Activated T-helper 17 cell treated with anti-CD3 and anti-CD28 coated beads, Interleukin-2, amount 50 U/mL, for 72 hours (primary cell): ENCODE measurements around the gene CEMIP2. TPM values are rescaled to one million over a fixed set of nuclear protein-coding genes. Genes with fewer than 3 reads are reported as not detected.
"Not testable (repeated sequence)": the region's sequence is repeated elsewhere in the genome, so short reads cannot be mapped to it uniquely, and the experiment has no call there.

ENCODE experiments used
- ATAC-seq: fragments of 150-1000 bp; cut with Tn5 transposase; replicated peaks from 2 replicates; pipeline ENCODE4 v1.10.0; 2021; ENCODE audit warnings: mild to moderate bottlenecking, moderate library complexity
- H3K27ac Mint-ChIP-seq: one replicate; pipeline ENCODE4 v1.8.0; 2022; ENCODE audit warnings: mixed read lengths
- H3K27me3 Mint-ChIP-seq: one replicate; pipeline ENCODE4 v1.8.0; 2022; ENCODE audit warnings: mixed read lengths
- H3K36me3 Mint-ChIP-seq: one replicate; pipeline ENCODE4 v1.8.0; 2022; ENCODE audit warnings: low read depth, mild to moderate bottlenecking, mixed read lengths
- H3K4me1 Mint-ChIP-seq: one replicate; pipeline ENCODE4 v1.8.0; 2022; ENCODE audit warnings: mixed read lengths
- H3K4me3 Mint-ChIP-seq: one replicate; pipeline ENCODE4 v1.8.0; 2022; ENCODE audit warnings: mild to moderate bottlenecking, mixed read lengths
- H3K9me3 Mint-ChIP-seq: one replicate; pipeline ENCODE4 v1.8.0; 2022; ENCODE audit warnings: mixed read lengths
- total RNA-seq, 2 donors: library from RNA; stranded (reverse); gene quantifications; one replicate each; pipeline ENCODE4 v1.2.3, GENCODE V29; 2022

The CEMIP2 gene
- total RNA-seq, 2 donors from 2014 or later, result 75.3 to 89.1 TPM

DNA sequence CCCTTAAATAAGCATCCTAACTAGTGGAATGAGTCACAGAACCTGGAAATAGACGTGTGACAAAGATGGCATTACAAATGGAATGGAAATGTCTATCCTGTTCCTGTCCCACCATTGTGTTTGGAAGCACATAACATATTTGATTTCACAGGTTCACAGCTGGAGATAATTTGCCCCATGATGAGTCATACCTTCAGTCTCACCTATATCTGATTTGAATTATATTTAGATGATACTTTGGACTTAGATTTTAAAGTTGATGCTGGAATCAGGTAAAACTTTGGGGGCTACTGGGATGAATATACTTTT, 92.5 kb downstream of the CEMIP2 start:
- Mint-ChIP-seq H3K4me3 (no peak overlapping the region), H3K4me1 (peaks cover 10% of the 10 kb centered on the region), H3K9me3 (no peaks in the 10 kb centered on the region), H3K27ac (no peak overlapping the region), H3K27me3 (no peaks in the 10 kb centered on the region), H3K36me3 (no peaks in the 10 kb centered on the region)
- no peak for ATAC-seq

DNA sequence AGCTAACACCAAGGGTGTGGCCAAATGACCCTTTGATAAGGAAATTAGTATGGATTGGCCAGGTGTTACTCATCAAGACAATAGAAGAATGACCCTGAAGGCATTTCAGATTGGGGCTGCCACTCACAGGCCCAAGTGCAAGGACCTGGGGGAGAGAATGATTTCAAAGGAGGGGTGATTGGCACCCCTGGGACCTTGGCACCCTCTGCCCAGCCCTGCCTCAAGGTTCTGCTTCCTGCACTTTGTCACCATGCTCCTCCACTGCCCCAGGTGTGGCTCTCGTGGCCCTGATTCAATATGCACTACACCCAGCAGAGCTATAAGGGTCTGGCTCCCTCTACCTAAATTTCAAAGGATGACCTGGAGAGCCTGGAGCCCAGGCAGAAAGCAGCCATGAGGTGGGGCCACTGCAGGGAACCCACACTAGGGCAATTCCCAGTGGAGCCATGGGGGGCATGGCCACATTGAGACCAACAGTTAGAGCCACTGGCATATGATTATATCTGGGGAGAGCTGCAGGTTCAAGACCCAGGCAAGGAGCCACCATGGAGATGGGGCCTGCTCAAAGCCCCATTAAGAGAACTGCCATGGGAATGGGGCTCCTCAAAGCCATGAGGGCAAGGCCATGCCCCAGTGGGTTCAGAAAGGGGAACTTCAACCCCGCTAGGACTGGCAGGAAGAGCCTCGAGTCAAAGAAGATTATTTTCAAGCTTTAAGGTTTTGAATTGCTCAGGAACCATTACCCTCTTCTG, 93.0 kb downstream of the CEMIP2 start:
- peaks cover 10% of the 10 kb centered on the region for H3K4me1 Mint-ChIP-seq
- ATAC-seq, result no peak
- no peaks in the 10 kb centered on the region for H3K9me3 Mint-ChIP-seq
- H3K27ac Mint-ChIP-seq, result no peak overlapping the region
- no peak overlapping the region for H3K4me3 Mint-ChIP-seq
- no peaks in the 10 kb centered on the region for H3K36me3 Mint-ChIP-seq
- H3K27me3 Mint-ChIP-seq, result no peaks in the 10 kb centered on the region

DNA sequence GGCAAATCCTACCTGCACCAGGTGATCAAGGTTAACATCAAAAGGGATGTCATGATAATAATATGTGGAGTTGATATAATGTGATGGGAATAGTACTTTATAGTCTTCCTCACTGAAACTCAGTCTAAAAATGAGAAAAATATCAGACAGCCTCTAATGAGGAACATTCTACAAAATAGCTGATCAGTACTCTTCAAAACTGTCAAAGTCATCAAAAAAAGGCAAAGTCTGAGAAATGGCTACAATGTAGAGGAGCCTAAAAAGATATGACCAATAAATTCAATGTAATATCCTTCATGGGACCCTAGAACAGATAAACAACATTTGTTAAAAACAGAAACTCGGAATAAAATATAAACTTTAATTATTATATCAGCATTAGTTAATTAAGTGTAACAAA, 95.7 kb downstream of the CEMIP2 start:
- Mint-ChIP-seq H3K36me3 (no peaks in the 10 kb centered on the region), H3K9me3 (no peaks in the 10 kb centered on the region), H3K27ac (no peak overlapping the region), H3K27me3 (no peaks in the 10 kb centered on the region), H3K4me3 (no peak overlapping the region), H3K4me1 (peaks cover 5% of the 10 kb centered on the region)
- ATAC-seq, result no peak

DNA sequence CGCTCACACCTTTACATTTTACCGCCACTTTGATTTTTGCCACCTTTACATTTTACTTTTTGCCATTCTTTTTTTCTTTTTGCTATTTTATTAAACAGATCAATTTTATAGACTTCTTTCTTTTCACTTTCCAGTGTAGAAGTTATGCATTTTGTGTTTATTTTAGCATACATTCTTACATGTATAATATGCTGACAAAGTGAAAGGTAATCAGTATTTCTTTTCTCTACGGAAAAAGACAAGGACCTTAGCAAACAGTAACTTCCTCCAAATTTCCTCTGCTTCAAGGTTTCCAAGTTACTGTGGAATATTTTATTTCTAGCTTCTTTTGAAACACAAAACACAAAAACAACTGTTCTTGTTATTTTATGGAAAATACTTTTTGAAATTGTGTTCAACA, 97.0 kb downstream of the CEMIP2 start:
- ATAC-seq, result no peak
- Mint-ChIP-seq H3K27ac (no peak overlapping the region), H3K36me3 (no peaks in the 10 kb centered on the region), H3K9me3 (no peaks in the 10 kb centered on the region), H3K27me3 (no peaks in the 10 kb centered on the region), H3K4me1 (no peaks in the 10 kb centered on the region), H3K4me3 (no peak overlapping the region)

DNA sequence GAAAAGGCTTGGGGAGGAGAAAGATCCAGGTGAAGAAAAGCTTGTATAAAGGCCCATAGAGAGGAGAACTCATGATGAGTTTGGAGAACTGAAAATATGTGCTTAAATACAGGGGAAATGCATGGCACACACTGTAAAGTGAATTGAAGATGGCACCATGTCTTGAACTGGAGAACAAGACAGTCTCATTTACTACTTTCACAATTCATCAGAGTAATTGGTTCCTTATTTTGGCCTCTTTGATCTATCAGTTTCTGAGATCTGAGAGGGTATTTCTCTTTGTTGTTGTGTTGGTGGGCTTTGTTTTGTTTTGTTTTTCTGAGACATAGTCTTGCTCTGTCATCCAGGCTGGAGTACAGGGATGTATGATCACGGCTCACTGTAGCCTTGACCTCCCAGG, 98.2 kb downstream of the CEMIP2 start:
- H3K4me1 Mint-ChIP-seq, result no peaks in the 10 kb centered on the region
- H3K9me3 Mint-ChIP-seq, result no peaks in the 10 kb centered on the region
- no peak overlapping the region for H3K27ac Mint-ChIP-seq
- ATAC-seq, result no peak
- H3K27me3 Mint-ChIP-seq, result no peaks in the 10 kb centered on the region
- no peak overlapping the region for H3K4me3 Mint-ChIP-seq
- H3K36me3 Mint-ChIP-seq, result no peaks in the 10 kb centered on the region

DNA sequence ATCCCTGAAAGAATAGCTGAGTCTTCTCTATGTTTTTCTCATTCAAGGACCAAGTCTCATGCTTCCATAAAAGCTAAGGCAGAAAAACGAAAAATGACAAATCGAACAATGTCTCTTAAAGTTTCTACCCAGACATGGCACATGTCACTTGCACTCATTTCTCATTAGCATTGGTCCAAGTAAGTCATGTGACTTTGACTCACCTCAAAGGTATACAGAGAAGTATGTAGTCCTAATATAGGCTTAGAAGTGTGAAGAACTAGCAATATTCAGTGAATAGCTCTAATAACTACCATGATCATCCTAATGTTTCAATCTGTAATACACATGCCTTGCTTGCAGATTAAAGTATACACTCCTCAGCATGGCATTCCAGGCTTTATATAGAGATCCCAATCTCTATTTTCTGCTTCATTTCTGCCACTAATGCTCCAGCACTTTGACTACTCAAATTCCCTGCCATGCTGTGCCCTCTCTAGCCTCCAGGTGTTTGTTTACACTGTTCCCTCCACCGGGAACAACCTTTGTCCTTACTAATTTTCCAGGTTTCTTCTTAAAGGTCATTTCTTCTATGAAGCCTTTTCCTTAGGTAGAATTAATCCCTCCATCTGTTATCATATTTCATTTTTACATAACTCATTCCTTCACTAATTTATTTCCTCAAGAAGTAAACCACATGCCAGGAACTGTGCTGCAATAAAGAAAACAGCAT, 98.9 kb downstream of the CEMIP2 start:
- Mint-ChIP-seq H3K27me3 (no peaks in the 10 kb centered on the region), H3K4me1 (no peaks in the 10 kb centered on the region), H3K36me3 (no peaks in the 10 kb centered on the region), H3K9me3 (no peaks in the 10 kb centered on the region), H3K4me3 (no peak overlapping the region), H3K27ac (no peak overlapping the region)
- no peak for ATAC-seq

DNA sequence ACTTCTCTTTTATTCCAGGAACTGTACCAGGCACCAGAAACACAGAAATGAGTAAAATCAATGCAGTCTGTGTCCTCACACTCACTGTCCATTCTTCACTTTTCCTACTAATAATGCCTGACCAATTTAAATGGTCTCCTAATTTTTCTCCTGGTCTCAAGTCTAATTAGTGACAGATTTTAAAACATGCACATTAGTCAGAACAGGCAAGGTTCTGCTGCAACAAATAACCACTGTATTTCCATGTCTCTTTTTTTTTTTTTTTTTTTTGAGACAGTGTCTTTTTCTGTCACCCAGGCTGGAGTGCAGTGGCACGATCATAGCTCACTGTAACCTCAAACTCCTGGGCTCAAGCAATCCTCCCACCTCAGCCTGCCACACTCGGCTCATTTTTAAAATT, 99.6 kb downstream of the CEMIP2 start:
- ATAC-seq, result no peak
- Mint-ChIP-seq H3K4me3 (no peak overlapping the region), H3K4me1 (no peaks in the 10 kb centered on the region), H3K27ac (no peak overlapping the region), H3K36me3 (no peaks in the 10 kb centered on the region), H3K27me3 (no peaks in the 10 kb centered on the region), H3K9me3 (no peaks in the 10 kb centered on the region)

DNA sequence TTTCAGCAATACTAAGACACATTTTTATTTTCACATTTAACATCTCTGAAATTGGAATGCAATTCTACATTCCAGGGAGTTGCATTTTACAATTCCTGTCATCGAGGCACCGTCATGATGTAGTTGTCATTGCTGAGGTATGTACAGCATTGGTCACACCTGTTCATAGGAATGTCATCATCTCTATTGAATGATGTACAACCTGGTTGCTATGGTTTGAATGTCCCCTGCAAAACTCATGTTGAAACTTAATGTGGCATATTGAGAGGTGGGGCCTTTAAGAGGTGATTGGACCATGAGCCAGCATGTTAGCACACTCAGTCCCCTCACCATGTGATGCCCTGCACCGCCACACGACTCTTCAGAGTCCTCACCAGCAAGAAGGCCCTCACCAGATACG, 103.1 kb downstream of the CEMIP2 start:
- no peaks in the 10 kb centered on the region for H3K36me3 Mint-ChIP-seq
- no peaks in the 10 kb centered on the region for H3K27me3 Mint-ChIP-seq
- H3K27ac Mint-ChIP-seq, result no peak overlapping the region
- no peak overlapping the region for H3K4me3 Mint-ChIP-seq
- H3K9me3 Mint-ChIP-seq, result no peaks in the 10 kb centered on the region
- H3K4me1 Mint-ChIP-seq, result no peaks in the 10 kb centered on the region
- no peak for ATAC-seq

DNA sequence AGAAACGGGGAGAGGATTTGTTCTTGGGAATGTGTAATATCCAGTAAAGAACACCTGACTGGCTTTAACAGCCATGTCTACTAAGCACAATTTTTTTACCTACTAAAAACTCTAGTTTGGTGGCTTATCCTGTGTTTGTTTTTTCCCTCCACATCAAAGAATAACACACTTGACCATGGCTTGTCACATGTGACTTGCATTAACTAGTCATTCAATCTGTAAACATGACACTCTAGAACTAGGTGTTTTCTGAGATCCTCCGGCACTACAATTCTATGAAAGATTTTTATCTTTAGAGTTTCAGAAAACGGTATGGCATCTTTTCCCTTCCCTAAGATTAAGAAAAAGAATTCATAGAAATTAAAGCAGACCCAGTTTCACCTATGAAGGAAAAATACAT, 103.7 kb downstream of the CEMIP2 start:
- H3K4me3 Mint-ChIP-seq, result no peak overlapping the region
- no peaks in the 10 kb centered on the region for H3K36me3 Mint-ChIP-seq
- H3K9me3 Mint-ChIP-seq, result no peaks in the 10 kb centered on the region
- no peak overlapping the region for H3K27ac Mint-ChIP-seq
- no peaks in the 10 kb centered on the region for H3K27me3 Mint-ChIP-seq
- no peak for ATAC-seq
- no peaks in the 10 kb centered on the region for H3K4me1 Mint-ChIP-seq

DNA sequence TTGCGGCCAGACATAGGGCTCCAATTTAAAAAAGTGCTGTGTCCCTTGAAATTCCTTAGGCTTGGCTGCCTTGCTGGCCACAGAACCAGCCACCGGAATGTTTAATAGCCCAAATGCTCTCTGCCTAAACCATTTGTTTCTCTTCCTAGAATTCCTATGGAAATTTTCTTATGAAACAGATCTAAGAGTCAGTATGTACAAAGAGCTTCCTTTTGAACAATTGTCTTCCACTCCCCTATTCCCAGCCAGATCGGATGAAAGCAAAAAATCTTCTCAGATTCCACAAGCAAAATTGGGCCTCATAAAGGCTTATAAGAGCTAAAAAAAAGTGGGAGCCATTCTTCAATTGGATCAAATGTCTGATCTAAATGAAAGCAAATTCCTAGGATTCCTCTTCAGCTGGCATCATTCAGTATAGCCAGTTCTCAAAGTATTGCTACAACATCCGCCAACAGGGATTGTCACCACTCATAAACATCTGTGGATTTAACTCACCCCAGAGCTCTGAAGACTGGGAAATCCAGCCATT, 104.3 kb downstream of the CEMIP2 start:
- no peaks in the 10 kb centered on the region for H3K9me3 Mint-ChIP-seq
- H3K4me1 Mint-ChIP-seq, result no peaks in the 10 kb centered on the region
- no peak for ATAC-seq
- H3K36me3 Mint-ChIP-seq, result no peaks in the 10 kb centered on the region
- no peak overlapping the region for H3K4me3 Mint-ChIP-seq
- H3K27me3 Mint-ChIP-seq, result no peaks in the 10 kb centered on the region
- no peak overlapping the region for H3K27ac Mint-ChIP-seq

DNA sequence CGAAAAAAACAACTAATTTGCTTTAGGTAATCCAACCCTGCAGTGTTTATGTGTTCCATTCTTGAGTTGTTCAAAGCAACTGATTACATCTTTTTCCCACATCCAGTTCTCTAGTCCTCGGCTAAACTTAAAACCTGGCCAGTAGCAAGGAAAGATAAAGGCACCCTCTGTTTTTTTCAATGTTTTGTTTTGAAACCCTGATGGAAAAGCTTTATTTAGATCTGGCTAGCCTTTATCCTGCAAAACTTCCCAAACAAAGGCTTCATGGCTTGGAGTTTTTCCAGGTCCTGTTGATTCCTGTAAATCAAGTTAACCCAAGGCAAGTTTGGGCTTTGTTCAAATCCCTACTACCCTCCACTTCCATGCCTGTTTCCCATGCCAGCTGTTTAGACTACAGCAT, 105.1 kb downstream of the CEMIP2 start:
- no peak for ATAC-seq
- Mint-ChIP-seq H3K36me3 (no peaks in the 10 kb centered on the region), H3K9me3 (no peaks in the 10 kb centered on the region), H3K4me3 (no peak overlapping the region), H3K4me1 (no peaks in the 10 kb centered on the region), H3K27ac (no peak overlapping the region), H3K27me3 (no peaks in the 10 kb centered on the region)

DNA sequence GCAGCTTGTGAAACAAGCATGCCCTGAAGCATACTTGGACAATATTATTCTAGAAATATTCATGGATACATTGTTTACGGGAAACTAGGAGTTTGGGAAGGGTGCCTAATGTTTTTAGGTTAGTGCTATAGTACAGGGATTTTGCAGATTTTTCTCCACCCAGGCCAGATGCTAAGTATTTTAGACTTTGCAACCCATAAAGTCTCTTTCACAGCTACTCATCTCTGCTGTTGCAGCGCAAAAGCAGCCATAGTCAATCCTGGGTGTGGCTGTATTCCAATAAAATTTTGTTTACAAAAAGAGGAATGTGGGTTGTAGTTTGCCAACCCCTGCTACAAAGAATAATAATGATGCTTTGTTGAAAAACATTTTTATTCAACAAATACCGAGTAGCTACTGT, 106.2 kb downstream of the CEMIP2 start:
- no peaks in the 10 kb centered on the region for H3K36me3 Mint-ChIP-seq
- ATAC-seq, result no peak
- H3K9me3 Mint-ChIP-seq, result peaks cover 6% of the 10 kb centered on the region
- no peak overlapping the region for H3K4me3 Mint-ChIP-seq
- H3K4me1 Mint-ChIP-seq, result no peaks in the 10 kb centered on the region
- no peaks in the 10 kb centered on the region for H3K27me3 Mint-ChIP-seq
- H3K27ac Mint-ChIP-seq, result no peak overlapping the region

DNA sequence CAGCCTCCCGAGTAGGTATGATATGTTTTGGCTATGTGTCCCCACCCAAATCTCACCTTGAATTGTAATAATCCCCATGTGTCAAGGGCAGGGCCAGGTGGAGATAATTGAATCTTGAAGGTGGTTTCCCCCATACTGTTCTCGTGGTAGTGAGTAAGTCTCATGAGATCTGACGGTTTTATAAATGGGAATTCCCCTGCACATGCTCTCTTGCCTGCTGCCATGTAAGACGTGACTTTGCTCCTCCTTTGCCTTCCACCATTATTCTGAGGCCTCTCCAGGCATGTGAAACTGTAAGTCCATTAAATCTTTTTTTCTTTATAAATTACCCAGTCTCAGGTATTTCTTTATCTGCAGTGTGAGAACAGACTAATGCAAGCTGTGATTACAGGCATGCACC, 111.0 kb downstream of the CEMIP2 start:
- not testable (repeated sequence) for H3K4me1 Mint-ChIP-seq, H3K27me3 Mint-ChIP-seq, ATAC-seq, H3K36me3 Mint-ChIP-seq
- peaks cover 12% of the 10 kb centered on the region for H3K9me3 Mint-ChIP-seq
- H3K27ac Mint-ChIP-seq, result peak overlapping the region; percentile 12
- peak overlapping the region; percentile 38 for H3K4me3 Mint-ChIP-seq

DNA sequence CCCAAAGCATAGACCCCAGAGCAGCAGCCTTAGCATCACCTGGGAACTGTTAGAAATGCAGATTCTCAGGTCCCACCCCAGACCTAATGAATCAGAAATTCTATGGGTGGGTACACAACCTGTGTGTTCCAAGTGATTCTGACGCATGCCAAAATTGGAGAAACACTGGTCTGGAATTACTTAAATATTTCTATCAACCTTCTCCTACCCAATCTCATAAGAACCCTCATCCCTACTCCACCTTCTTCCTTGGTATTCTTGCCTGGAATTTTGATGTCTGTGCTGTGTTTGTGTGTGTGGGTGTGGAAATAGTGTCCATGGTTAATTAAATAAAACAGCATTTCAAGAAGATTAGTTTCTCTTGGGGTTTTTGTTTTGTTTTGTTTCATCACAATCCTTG, 111.8 kb downstream of the CEMIP2 start:
- Mint-ChIP-seq H3K9me3 (peaks cover 12% of the 10 kb centered on the region), H3K4me1 (no peaks in the 10 kb centered on the region), H3K27me3 (no peaks in the 10 kb centered on the region), H3K4me3 (no peak overlapping the region), H3K36me3 (no peaks in the 10 kb centered on the region), H3K27ac (no peak overlapping the region)
- ATAC-seq, result no peak

DNA sequence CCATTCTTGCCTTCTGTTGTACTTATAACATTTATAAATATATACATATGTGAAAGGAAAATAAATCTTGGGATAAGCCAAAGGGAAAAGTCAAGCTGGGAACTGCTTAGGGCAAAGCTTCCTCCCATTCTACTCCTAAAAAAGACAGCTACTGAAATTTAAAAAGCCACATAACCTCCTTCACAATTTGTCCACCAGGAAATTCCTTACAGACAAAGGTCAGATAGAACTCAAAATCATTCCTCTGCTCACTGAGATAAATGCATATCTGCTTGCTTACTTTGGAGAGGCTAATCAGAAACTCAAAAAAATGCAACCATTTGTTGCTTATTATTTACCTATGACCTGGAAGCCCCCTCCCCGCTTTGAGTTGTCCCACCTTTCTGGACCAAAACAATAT, 112.5 kb downstream of the CEMIP2 start:
- Mint-ChIP-seq H3K9me3 (peaks cover 12% of the 10 kb centered on the region), H3K36me3 (no peaks in the 10 kb centered on the region), H3K27ac (no peak overlapping the region), H3K4me1 (no peaks in the 10 kb centered on the region), H3K27me3 (no peaks in the 10 kb centered on the region), H3K4me3 (no peak overlapping the region)
- no peak for ATAC-seq
